GM23248 (cell line): ENCODE results near the gene SPATA6. TPM values are rescaled to one million over a fixed set of nuclear protein-coding genes. Genes with fewer than 3 reads are reported as not detected.
A peak's percentile ranks its signal among the peaks of the same experiment; 100 is the strongest.

Source experiments
- DNase-seq: peaks from one replicate; pipeline ENCODE4 v3.0.0-alpha.2; 2015
- H2AFZ ChIP-seq: fragments of 200-600 bp; sonication (generic); 2 replicates; pipeline ENCODE4 v1.6.1; 2016; ENCODE audit warnings: antibody characterized with exemption
- H3F3A ChIP-seq: fragments of 200-600 bp; sonication (generic); 2 replicates; pipeline ENCODE4 v1.6.1; 2016; ENCODE audit warnings: mild to moderate bottlenecking, antibody characterized with exemption, mixed run types; ENCODE audit not compliant: insufficient read depth
- H3K27ac ChIP-seq: fragments of 200-600 bp; sonication (generic); 2 replicates; pipeline ENCODE4 v1.5.1; 2016; ENCODE audit warnings: mild to moderate bottlenecking
- H3K27me3 ChIP-seq: fragments of 200-600 bp; sonication (generic); replicated peaks from 2 replicates; pipeline ENCODE4 v1.6.1; 2016; ENCODE audit warnings: mild to moderate bottlenecking; ENCODE audit not compliant: insufficient read depth
- H3K36me3 ChIP-seq: fragments of 200-600 bp; sonication (generic); 2 replicates; pipeline ENCODE4 v1.6.1; 2016; ENCODE audit warnings: low read depth, mild to moderate bottlenecking
- H3K4me1 ChIP-seq: fragments of 200-600 bp; sonication (generic); 2 replicates; pipeline ENCODE4 v1.6.1; 2016; ENCODE audit warnings: mild to moderate bottlenecking; ENCODE audit not compliant: insufficient read depth
- H3K4me2 ChIP-seq: fragments of 200-600 bp; sonication (generic); one replicate; pipeline ENCODE4 v1.6.1; 2016; ENCODE audit warnings: mild to moderate bottlenecking; ENCODE audit not compliant: unreplicated experiment
- H3K4me3 ChIP-seq: fragments of 200-600 bp; sonication (generic); 2 replicates; pipeline ENCODE4 v1.5.1; 2016; ENCODE audit warnings: mild to moderate bottlenecking
- H3K79me2 ChIP-seq: fragments of 200-600 bp; sonication (generic); 2 replicates; pipeline ENCODE4 v1.6.1; 2016; ENCODE audit warnings: mild to moderate bottlenecking; ENCODE audit not compliant: insufficient read depth
- H3K9ac ChIP-seq: fragments of 200-600 bp; sonication (generic); 2 replicates; pipeline ENCODE4 v1.6.1; 2016; ENCODE audit warnings: mild to moderate bottlenecking
- H3K9me2 ChIP-seq: fragments of 200-600 bp; sonication (generic); 2 replicates; pipeline ENCODE4 v1.6.1; 2016; ENCODE audit warnings: mixed run types, mild to moderate bottlenecking, moderate library complexity; ENCODE audit not compliant: insufficient read depth
- H3K9me3 ChIP-seq: fragments of 200-600 bp; sonication (generic); one replicate; pipeline ENCODE4 v1.6.1; 2017; ENCODE audit warnings: low read depth
- H4K20me1 ChIP-seq: fragments of 200-600 bp; sonication (generic); 2 replicates; pipeline ENCODE4 v1.6.0; 2016; ENCODE audit not compliant: insufficient read depth
- EZH2 ChIP-seq: fragments of 200-600 bp; sonication (generic); IDR thresholded peaks from 2 replicates; pipeline ENCODE4 v1.6.1; 2018; ENCODE audit warnings: antibody characterized with exemption, mild to moderate bottlenecking; ENCODE audit not compliant: insufficient read depth, poor library complexity, severe bottlenecking
- EZH2phosphoT487 ChIP-seq: fragments of 200-600 bp; sonication (generic); IDR thresholded peaks from 2 replicates; pipeline ENCODE4 v1.6.1; 2018; ENCODE audit warnings: antibody characterized with exemption, moderate library complexity, mild to moderate bottlenecking, low read depth; ENCODE audit not compliant: insufficient read depth
- WGBS, 2 experiments: methylation state at CpG; one replicate each; pipeline ENCODE4 v1.1.6; 2015 to 2017; ENCODE audit warnings: low lambda C conversion rate in 2 of 2, low coverage in 1 of 2; ENCODE audit errors: missing lambda C conversion rate in 2 of 2; 5-methylcytosine and 5-hydroxymethylcytosine counted together
- in situ Hi-C: fragments of 300-500 bp; cut with MboI; formaldehyde crosslinking; loops from 2 replicates; pipeline ENCODE4 v1.15.0; 2020
- polyA plus RNA-seq: library from polyadenylated mRNA; unstranded; fragments of >200 nt; fragmentation: Nextera tagmentation; extraction: Ambion mirVana; gene quantifications from 2 replicates; pipeline ENCODE4 v1.2.1, GENCODE V29; 2016
- total RNA-seq: library from RNA; depleted of rRNA; stranded (reverse); fragments of >200 nt; shearing (Covaris generic); gene quantifications from 2 replicates; pipeline ENCODE4 v1.2.3, GENCODE V29; 2014

The SPATA6 gene
- total and polyA plus RNA-seq, 2 experiments from 2014 or later, result 1.4 to 5.1 TPM

DNA sequence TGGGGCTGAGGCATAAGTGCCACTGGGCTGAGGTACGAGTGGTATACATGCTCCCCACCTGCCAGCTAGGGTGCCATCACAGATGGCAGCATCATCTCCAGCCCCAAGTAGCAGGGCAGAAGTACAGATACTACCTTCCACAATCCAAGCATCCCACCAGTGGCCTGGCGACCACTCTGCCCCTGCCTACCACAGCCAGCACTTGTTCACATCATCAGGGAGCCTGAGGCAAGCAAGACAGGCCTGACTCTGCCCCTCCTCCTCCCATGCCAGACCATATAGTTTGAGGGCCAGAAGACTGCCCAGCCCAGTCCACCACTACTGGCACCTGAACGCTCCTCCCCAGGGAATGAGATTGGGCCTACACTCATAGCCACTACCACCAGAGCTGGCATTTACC lies 84.6 kb downstream of the SPATA6 start:
- no peaks in the 10 kb centered on the region for H3K4me1 ChIP-seq
- H3K9me3 ChIP-seq, result no peaks in the 10 kb centered on the region
- no peak overlapping the region for H3K9ac ChIP-seq
- in situ Hi-C loops, result no loop called here
- no peaks in the 10 kb centered on the region for H3K27me3 ChIP-seq
- H3K27ac ChIP-seq, result no peak overlapping the region
- H3K4me2 ChIP-seq, result no peak overlapping the region
- H3K4me3 ChIP-seq, result no peak overlapping the region
- 89% methylated on average over 3 of the region's 3 CpGs for WGBS, 2 experiments
- H2AFZ ChIP-seq, result no peak overlapping the region
- no peaks in the 10 kb centered on the region for H4K20me1 ChIP-seq
- H3K36me3 ChIP-seq, result no peaks in the 10 kb centered on the region
- no peaks in the 10 kb centered on the region for H3K79me2 ChIP-seq
- DNase-seq, result no peak
- H3F3A ChIP-seq, result no peaks in the 10 kb centered on the region
- TF ChIP-seq EZH2phosphoT487 (no peak), EZH2 (no peak)
- H3K9me2 ChIP-seq, result no peaks in the 10 kb centered on the region

DNA sequence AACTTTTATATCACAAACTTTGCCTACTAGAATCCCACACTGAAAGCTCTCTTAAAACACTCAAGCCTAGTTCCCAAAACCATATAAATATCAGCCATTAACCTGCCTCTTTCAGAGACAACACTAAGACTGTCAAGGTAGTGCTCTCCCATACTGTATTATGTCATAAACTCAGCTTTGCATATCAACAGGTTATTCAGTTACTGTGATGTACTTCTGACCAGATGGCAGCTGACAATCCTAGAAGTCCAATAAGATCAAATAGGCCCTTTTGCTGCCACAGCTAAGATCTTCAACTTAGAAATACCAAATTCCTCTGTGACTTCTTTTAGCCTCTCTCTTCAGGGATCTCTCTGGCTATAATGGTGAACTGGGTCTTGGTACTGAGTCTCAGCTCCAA lies 97.2 kb downstream of the SPATA6 start:
- Histone ChIP-seq H3K4me3 (no peak overlapping the region), H3K27me3 (no peaks in the 10 kb centered on the region), H4K20me1 (no peaks in the 10 kb centered on the region), H3F3A (no peaks in the 10 kb centered on the region), H3K9ac (no peak overlapping the region), H3K9me2 (no peaks in the 10 kb centered on the region), H2AFZ (no peak overlapping the region), H3K79me2 (no peaks in the 10 kb centered on the region), H3K4me2 (no peak overlapping the region), H3K27ac (no peak overlapping the region), H3K4me1 (no peaks in the 10 kb centered on the region), H3K9me3 (no peaks in the 10 kb centered on the region), H3K36me3 (no peaks in the 10 kb centered on the region)
- TF ChIP-seq EZH2, result no peak
- no peak for TF ChIP-seq EZH2phosphoT487
- DNase-seq, result no peak
- in situ Hi-C loops, result no loop called here

DNA sequence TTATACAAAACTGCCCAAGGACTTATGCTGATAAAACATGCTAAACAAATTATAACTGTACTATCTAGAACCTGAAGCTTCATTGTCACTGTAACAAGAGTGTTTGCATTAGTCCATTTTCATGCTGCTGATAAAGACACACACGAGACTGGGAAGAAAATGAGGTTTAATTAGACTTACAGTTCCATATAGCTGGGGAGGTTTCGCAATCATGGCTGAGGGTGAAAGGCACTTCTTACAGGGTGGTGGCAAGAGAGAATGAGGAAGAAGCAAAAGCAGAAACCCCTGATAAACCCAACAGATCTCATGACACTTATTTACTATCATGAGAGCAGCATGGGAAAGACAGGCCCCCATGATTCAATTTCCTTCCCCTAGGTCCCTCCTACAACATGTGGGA lies 100.4 kb downstream of the SPATA6 start:
- no peaks in the 10 kb centered on the region for H3K9me3 ChIP-seq
- no peaks in the 10 kb centered on the region for H3F3A ChIP-seq
- no peaks in the 10 kb centered on the region for H3K79me2 ChIP-seq
- TF ChIP-seq EZH2phosphoT487 (no peak), EZH2 (no peak)
- H2AFZ ChIP-seq, result no peak overlapping the region
- H3K9ac ChIP-seq, result no peak overlapping the region
- DNase-seq, result no peak
- in situ Hi-C loops, result no loop called here
- no peak overlapping the region for H3K4me3 ChIP-seq
- no peaks in the 10 kb centered on the region for H3K9me2 ChIP-seq
- no peak overlapping the region for H3K27ac ChIP-seq
- H3K36me3 ChIP-seq, result no peaks in the 10 kb centered on the region
- WGBS, 2 experiments, result 86 to 88% methylated on average over 2 of the region's 2 CpGs
- H3K4me1 ChIP-seq, result no peaks in the 10 kb centered on the region
- no peak overlapping the region for H3K4me2 ChIP-seq
- H3K27me3 ChIP-seq, result no peaks in the 10 kb centered on the region
- no peaks in the 10 kb centered on the region for H4K20me1 ChIP-seq

DNA sequence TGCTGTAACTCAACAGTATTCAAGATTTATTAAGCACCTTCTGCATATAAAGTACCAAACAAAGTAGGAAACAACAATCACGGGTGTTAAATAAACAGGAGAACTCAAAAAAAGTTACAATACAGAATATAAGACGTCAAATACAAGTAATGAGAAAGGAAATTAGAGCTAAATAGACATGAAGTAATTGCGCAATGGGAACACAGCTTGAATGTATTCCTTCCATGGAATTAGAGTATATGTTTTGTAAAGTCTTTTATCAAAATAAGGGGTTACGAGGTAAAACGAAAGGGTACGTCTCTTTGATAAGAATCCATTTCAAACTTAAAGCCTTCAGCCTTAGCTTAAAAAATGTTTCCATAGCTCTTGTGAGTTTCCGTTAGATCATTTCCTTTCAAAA lies 109.1 kb downstream of the SPATA6 start:
- in situ Hi-C loops, result no loop called here
- WGBS, 2 experiments, result 90 to 92% methylated on average over 7 of the region's 7 CpGs
- Histone ChIP-seq H2AFZ (no peak overlapping the region), H3K9me3 (no peaks in the 10 kb centered on the region), H3K79me2 (no peaks in the 10 kb centered on the region), H3K9me2 (no peaks in the 10 kb centered on the region), H3K4me2 (no peak overlapping the region), H3K27ac (no peak overlapping the region), H3K4me1 (no peaks in the 10 kb centered on the region), H3K9ac (no peak overlapping the region), H3K27me3 (no peaks in the 10 kb centered on the region), H3K36me3 (no peaks in the 10 kb centered on the region), H3F3A (no peaks in the 10 kb centered on the region), H4K20me1 (no peaks in the 10 kb centered on the region), H3K4me3 (no peak overlapping the region)
- TF ChIP-seq EZH2phosphoT487 (no peak), EZH2 (no peak)
- peak; percentile 1 for DNase-seq

DNA sequence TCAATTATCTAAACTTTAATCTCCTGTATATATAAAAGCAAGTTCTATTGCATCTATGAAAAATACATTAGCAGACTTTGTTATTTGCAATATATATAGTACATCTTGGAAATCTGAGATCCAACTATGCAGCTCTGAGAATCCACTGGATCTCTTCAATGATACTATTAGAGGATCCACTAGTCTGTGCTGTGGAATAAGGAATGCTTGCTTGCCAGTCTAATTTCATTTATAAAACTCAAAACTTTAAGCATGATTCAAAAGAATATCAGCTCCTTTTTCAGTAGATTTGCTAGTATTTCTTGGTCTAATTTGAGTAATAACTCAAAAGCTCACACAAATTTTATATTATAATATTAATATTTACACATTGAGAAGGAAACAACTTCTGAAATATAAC lies 115.1 kb downstream of the SPATA6 start:
- peak; percentile 4 for DNase-seq
- no peak for TF ChIP-seq EZH2phosphoT487
- no peak for TF ChIP-seq EZH2
- Histone ChIP-seq H3K27ac (no peak overlapping the region), H3K4me2 (no peak overlapping the region), H3K9me2 (no peaks in the 10 kb centered on the region), H2AFZ (no peak overlapping the region), H3K4me3 (no peak overlapping the region), H4K20me1 (no peaks in the 10 kb centered on the region), H3K79me2 (no peaks in the 10 kb centered on the region), H3K9ac (no peak overlapping the region), H3K9me3 (no peaks in the 10 kb centered on the region), H3K27me3 (no peaks in the 10 kb centered on the region), H3K4me1 (no peaks in the 10 kb centered on the region), H3K36me3 (no peaks in the 10 kb centered on the region), H3F3A (no peaks in the 10 kb centered on the region)
- in situ Hi-C loops, result no loop called here
